ENCODE results near the gene REPS1.
"Not testable (repeated sequence)": the region's sequence is repeated elsewhere in the genome, so short reads cannot be mapped to it uniquely, and the experiment has no call there.

The REPS1 gene, protein sequence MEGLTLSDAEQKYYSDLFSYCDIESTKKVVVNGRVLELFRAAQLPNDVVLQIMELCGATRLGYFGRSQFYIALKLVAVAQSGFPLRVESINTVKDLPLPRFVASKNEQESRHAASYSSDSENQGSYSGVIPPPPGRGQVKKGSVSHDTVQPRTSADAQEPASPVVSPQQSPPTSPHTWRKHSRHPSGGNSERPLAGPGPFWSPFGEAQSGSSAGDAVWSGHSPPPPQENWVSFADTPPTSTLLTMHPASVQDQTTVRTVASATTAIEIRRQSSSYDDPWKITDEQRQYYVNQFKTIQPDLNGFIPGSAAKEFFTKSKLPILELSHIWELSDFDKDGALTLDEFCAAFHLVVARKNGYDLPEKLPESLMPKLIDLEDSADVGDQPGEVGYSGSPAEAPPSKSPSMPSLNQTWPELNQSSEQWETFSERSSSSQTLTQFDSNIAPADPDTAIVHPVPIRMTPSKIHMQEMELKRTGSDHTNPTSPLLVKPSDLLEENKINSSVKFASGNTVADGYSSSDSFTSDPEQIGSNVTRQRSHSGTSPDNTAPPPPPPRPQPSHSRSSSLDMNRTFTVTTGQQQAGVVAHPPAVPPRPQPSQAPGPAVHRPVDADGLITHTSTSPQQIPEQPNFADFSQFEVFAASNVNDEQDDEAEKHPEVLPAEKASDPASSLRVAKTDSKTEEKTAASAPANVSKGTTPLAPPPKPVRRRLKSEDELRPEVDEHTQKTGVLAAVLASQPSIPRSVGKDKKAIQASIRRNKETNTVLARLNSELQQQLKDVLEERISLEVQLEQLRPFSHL

DNA sequence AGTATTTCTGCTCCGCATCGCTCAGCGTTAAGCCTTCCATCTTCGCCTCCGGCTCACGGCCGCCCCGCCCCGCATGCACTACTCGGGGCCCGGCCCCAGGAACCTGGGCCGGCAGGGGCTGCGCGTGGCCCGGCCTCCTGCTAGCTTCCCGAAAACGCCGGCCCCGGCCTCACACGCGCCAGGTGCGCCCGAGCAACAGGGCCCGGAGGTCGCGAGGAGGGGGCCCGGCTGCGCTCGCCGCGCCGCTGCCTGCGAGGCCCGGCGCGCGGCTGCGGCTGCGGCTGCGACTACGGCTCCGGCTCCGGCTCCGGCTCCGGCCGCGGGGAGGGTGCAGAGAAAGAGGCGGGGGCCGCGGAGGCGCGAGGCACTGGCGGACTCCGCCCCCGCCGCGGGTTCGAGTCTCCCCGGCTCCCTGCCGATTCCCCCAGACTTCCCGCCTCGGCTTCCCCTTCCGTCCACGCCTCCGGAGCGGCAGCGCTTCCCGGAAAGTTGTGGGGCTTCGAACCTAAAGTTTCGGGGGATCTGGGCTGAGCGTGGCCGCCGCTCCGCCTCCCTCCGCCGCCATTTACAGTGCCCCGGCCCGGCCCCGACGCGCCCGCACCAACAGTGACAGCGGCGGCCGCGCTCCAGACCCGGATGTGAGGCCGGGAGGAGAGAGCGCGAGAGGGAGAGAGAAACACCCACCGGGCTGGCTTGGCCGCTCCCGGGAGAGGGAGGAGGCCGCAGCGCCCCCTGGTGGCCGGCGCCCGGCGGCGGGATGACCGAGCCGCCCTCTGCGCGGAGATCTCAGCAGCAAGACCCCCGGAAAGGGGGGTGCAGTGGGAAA lies at the start of gene REPS1:
Gene REPS1 (minus strand): TSS at position 611 of the 826 bp plus-strand sequence. CDS start 571 bp downstream, at position 40.
- peak; percentile 92 for DNase-seq (ENCODE audit: low spot score)

DNA sequence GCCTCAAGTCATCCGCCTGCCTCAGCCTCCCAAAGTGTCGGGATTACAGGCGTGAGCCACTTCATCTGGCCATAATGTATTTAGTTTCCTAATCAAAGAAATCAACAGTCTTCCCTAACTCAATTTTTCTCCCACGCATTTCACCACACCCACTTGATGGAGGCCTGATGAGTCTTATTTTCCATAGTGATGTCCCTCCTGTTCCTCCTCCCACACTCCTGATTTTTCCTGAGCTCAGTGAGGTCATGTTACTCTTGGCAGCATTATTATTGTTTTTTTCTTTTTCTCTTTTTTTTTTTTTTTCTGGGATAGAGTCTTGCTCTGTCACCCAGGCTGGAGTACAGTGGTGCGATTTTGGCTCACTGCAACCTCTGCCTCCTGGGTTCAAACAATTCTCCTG lies 49.4 kb upstream of the REPS1 start:
- DNase-seq (ENCODE audit: low spot score): no peak

DNA sequence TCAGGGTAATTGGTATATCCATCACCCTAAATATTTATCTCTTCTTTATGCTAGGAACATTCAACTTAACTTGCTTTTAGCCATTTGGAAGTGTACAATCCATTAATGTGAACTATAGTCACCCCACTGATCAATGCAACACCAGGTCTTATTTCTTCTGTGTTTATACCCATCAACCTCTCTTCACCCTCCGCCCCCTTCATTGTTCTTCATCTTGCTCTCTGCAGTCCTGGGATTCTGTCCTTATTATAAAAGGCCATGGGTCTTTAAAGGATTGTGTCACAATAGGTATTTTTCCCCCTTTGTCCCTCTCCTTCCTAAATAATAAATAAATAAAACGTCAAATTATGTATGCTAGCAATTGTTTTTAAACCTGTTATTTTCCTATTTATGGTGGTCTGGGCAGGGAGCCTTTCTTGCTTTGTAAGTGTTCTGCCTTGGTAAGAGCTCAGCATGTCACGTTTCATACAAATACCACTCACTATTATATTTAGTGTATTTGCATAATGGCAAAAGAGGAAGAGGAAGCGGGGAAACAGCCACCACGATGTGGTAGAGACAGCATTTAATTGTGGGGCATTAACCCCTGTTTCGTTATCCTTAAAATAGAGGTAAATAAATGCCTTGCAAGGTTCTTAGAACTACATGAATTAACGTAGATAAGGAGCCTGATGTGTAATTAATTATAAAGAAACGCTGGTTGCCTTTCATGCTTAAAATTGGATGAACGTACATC lies 42.3 kb upstream of the REPS1 start:
- no peak for DNase-seq (ENCODE audit: low spot score)

DNA sequence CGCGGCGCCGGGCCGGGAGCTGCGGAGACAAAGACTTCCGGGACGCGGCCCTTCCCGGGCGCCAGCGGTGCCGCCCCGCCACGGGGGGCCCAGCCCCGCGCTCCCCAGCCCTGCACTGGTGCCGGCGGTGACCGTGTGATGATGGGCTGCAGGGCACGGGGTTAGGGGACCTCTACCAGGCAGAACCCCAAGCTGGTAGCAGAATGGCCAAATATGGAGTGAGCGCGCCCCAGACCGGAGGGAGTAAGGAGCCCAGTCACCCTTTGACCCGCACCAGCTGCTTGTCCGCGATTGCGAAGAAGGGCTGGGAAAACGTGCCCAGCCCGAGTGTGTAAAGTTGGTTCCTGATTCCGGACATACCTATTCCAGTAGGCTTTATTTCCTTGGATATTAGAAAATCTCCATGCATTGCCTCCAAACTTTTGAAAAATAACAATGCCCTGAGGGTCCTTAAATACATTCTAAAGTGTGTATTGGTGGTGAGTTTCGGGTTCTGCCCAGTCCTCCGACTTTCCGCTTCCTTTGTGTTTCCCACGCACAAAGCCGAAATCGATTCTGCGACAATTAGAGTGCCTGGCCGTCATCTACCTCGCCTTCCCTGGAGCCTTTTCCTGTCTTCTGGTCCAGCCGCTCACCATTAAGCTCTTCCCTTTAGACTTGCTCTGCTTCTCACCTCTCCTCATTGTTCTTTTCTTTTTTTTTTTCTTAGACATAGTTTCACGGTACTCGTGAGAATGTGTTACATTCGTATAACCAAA lies 41.6 kb upstream of the REPS1 start:
- peak; percentile 42 for DNase-seq (ENCODE audit: low spot score)

DNA sequence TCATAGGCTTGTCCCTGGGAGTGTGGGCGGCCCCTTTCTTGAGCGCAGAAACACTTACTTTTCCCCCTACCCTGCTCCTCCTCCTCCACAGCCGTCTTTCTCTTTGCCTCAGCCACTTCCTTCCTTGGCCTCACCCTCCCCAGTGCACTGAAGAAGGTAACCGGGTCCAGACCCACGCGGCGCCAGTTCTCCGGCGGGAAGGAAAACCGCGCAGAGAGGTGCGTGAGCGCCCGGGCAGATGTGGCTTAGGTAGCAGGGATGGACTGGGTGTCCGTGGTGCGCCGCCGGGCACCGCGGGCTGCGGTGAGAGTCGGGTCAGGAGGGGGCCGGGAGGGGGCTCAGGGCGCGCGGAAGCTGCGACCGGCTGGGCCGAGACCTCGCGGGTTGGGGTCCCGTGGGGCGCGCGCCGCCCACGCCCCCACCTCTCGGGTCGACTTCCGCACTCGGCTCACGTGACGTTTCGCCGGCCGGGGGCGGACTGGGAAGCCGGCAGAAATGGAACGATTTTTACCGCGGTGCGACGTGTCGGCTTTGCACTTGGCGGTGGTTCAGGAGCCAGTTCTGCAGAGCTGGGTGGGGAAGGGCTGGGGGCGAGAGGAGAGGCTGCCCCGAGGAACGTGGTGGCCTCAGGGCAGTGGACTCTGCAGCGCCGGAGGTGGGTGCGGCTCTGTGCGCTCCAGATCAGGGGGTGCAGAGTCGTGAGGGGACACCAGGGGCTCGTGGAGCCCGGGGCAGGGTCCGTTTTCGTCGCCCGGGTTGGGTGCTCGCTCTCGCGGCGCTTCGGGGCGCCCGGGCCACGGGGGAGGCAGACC lies 40.8 kb upstream of the REPS1 start, which contains the start of gene ABRACL:
Gene ABRACL (plus strand): TSS at position 88 of the 812 bp plus-strand sequence. CDS start 5,416 bp downstream, outside the sequence.
- peak; percentile 92 for DNase-seq (ENCODE audit: low spot score)

DNA sequence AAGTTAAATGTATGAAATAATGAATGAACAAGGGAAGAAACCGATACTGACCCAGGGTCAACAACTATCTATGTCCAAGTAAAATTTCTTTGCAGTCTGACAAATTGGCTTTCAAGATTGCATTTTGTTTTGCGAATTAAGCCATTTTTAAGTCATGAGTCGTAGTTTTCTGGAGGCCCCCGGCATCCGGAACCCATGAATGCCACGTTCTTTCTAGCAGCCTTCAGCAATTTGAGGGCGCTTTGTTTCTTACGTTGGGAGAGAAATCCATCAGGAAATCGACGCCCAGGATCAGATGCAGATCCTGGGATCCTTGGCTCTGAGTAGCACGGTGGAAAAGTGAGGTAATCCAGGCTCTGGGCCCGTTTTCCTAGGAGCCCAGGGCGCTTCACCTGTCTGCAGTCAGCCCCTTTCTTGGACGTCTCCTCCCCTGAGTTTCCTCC lies 40.2 kb upstream of the REPS1 start:
- DNase-seq (ENCODE audit: low spot score): no peak

DNA sequence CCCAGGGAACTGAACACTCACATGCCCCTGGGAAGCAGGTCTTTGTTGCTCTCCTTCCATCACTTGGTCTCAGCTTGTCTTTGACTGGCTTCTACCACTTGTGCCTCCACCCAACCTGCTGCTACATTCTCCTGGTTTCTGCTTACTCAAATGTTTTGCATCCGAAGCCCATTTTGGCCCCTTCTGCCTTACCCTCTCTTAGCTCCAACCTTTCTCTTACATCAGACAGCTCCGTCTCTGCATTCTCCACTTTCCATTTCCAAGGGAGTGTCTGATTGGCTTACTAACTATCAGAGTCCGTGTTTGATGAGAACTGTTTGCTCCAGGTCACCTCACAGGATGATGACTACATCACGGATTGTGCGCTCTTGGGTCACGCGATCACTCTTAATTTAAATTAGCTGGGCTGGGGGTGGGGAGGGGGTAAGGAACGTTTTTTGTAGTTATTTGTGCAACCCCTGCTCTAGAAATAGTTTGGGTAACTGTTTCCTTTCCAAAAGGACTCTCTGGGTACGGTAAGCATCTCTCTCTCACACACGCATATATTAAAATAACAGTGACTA lies 39.6 kb upstream of the REPS1 start:
- DNase-seq (ENCODE audit: low spot score): peak; percentile 67

DNA sequence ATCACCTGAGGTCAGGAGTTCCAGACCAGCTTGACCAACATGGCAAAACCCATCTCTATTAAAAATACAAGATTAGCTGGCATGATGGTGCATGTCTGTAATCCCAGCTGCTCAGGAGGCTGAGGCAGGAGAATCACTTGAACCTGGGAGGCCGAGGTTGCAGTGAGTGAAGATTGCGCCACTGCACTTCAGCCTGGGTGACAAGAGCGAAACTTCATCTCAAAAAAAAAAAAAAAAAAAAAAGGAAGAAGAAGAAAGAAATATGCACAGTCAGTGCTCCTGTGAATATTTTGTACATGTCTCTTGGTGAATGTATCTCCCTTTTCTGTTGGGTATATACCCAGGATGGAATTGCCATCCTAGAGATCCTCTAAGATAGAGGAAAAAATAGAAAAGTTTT lies 37.4 kb upstream of the REPS1 start:
- not testable (repeated sequence) for DNase-seq (ENCODE audit: low spot score)

DNA sequence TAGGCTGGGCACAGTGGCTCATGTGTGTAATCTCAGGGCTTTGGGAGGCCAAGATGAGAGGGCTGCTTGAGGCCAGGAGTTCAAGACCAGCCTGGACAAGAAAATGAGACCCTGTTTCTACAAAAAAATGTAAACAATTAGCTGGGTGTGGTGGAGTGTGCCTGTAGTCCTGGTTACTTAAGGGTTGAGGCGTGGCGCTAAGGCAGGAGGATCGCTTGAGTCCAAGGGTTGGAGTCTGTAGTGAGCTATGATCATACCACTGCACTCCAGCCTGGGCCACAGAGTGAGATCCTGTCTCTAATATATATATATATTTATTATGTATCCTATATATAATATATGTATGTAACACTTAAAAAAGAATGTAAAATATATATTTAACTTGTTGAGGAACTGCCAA lies 32.6 kb upstream of the REPS1 start:
- DNase-seq (ENCODE audit: low spot score): no peak

DNA sequence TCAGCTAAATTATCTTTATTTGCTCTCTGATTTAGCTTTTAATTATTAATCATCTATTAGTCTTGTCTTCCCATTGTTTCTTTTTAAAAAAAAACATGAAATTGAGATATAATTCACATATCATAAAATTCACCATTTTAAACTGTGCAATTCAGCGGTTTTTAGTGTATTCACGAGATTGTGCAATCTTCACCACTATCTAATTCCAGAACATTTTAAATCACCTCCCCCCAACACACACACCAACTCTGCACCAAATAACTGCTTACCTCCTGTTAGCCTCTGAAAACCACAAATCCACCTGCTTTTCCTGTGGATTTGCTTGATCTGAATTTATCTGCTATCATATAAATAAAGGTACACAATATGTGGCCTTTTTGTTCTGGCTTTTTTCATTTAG lies 31.7 kb upstream of the REPS1 start:
- no peak for DNase-seq (ENCODE audit: low spot score)

DNA sequence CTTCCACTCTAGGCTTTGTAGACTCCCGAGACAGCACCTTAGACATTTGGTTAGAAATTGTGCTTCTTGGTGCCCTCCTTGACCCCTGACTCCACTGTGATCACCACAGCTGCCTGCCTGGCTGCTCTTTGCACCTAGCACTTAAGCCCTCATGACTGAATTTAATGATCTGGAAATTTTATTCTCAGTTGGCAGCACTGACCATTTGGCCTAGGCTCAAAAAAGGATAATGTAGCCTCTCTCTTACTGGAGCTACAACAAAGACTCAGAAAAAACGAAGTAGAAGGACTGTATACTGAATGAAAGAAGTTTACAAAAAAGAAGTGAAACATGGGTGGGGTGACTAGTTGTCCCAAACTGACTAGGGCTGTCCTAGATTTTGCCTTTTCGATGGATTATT lies 29.2 kb upstream of the REPS1 start:
- DNase-seq (ENCODE audit: low spot score): peak; percentile 61

DNA sequence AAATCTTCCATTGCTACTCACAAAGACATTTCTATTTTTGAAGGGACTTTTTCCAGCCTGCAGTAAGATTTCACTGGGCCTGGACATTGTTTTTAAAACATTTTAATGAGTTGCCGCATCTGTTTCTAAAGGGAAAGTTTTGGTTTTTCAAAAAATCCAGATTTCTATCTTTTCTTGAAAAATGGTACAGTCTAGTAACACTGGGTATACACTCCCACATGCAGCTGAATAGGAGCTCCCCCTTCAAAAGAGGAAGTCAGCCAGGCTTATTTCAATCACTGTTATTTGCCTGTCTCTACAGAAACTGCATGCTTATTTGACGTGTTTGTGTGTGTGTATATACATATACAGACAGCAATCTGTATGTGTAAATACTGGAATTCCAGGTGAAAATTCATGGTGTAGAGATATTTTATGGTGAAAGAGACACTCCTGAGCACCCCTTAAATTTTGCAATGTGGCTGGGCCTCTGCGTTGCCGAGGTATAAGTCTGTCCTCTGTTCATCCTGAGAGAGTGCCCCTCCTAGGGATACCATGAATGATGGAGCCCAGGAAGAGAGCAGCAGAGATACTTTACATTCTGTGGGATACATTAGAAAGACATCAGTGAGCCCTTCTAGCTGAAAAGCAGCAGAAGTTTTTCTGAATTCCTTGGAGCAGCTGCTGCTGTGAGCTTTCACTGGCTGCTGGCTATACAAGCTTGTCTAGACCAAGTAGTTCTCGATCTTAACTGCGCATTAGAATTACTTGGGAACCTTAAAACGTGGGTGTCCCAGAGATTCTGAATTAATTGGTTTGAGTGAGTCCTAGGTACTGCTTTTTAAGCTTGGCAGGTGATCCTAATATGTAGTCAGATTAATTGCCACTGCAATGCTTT lies 28.5 kb upstream of the REPS1 start:
- no peak for DNase-seq (ENCODE audit: low spot score)

DNA sequence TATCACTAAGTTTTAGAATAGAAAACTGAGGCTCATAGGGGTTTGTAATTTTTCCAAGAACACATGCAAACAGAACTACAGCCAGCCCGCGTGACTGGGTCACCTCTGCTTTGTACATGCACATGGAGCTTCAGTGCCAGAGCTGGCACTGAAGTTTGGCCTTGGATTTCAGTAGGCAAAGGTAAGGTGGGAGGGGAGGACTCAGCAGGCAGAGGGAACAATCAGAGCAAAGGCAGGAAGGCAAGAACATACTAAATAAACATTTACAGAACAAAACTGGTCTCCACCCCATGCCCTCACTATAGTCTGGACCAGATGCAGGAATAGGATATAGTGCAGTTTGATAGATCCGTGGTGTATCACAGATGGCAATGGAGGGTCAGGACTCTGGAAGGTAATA lies 26.9 kb upstream of the REPS1 start:
- DNase-seq (ENCODE audit: low spot score): no peak

DNA sequence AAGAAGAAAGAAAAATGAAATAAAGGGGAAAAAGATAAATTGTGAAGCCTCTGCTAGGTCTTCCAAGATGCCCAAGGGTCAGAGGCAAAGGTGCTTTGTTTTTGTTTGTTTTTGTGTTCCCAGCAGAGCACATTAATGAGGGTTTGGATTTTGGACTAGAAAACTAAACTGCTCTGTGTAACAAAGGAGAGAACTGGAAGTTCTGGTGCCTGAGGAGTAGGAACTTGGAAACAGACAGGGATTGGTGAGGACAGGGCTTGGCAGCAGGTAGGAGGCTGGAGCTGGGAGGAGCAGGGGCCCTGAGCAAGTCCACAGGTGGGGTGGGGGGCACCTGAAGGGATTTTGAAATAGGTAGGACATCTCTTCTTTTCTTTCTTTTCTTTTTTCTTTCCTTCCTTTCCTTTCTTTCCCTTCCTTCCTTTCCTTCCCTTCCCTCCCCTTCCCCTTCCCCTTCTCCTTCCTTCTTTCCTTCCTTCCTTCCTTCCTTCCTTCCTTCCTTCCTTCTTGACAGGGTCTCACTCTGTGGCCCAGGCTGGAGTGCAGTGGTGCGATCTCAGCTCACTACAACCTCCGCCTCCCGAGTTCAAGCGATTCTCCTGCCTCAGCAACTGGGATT lies 25.2 kb upstream of the REPS1 start:
- DNase-seq (ENCODE audit: low spot score): no peak

DNA sequence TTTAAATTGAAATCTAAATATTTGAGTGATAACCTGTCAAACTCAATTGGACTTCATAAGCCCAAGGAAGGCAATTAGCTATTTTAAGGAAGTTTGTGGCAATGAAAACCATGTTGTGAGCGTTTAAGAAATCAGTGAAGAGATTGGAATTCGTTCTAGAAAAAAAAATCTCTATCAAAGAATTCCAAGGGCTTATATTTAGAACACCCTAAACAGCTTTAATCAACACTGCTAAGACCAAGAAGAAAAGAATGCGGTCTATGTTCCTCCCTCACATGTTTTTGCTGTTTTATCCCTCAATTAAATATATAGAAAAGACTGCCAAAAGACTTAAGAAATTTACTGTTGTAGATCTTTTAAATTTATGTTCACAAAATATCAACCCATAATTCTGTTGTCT lies 23.9 kb upstream of the REPS1 start:
- DNase-seq (ENCODE audit: low spot score): no peak

DNA sequence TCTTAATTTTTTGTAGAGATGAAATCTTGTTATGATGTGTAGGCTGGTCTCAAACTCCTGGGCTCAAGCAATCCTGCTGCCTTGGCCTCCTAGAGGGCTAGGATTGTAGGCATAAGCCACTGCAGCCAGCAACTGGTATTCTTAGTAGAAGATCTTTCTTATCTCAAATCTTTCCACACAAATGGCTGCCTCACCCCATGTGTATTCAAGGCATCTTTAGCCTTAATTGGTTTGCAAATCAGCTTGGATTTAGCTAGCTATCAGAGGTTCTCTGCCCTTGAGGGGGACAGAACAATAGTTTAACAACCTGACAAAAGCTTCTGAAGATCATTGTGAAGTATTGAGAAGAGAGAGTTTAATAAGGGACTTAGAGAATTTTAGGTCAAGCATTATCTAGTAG lies 22.6 kb upstream of the REPS1 start:
- no peak for DNase-seq (ENCODE audit: low spot score)

DNA sequence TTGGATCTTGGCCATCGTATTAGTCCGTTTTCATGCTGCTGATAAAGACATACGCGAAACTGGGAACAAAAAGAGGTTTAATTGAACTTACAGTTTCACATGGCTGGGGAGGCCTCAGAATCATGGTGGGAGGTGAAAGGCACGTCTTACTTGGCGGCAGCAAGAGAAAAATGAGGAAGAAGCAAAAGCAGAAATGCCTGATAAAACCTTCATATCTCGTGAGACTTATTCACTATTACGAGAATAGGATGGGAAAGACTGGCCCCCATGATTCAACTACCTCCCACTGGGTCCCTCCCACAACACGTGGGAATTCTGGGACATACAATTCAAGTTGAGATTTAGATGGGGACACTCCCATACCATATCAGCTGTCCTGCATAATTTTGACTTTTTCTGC lies 20.1 kb upstream of the REPS1 start:
- DNase-seq (ENCODE audit: low spot score): no peak

DNA sequence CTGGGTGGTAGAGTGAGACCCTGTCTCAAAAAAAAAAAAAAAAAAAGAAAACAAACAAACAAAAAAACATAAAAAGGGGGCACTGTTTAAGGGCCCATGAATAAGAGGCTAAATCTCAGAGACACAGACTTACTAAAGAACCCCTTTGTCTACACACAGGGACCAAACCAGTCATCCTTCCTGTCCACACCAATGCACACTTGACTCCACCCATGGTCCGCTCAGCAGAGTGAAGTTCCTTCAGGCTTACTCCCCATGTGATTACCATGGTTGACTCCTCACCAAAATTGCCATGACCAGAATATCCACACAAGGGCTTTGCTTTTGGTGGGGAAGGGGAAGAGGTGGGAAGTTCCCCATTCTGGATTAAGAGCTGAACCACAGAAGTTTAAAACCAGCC lies 19.4 kb upstream of the REPS1 start:
- DNase-seq (ENCODE audit: low spot score): peak; percentile 60

Measured in kidney tubule cell (primary cell).